ENCODE measurements around the gene ETF1.
"Not testable (repeated sequence)": the region's sequence is repeated elsewhere in the genome, so short reads cannot be mapped to it uniquely, and the experiment has no call there.

ETF1 gene

DNA sequence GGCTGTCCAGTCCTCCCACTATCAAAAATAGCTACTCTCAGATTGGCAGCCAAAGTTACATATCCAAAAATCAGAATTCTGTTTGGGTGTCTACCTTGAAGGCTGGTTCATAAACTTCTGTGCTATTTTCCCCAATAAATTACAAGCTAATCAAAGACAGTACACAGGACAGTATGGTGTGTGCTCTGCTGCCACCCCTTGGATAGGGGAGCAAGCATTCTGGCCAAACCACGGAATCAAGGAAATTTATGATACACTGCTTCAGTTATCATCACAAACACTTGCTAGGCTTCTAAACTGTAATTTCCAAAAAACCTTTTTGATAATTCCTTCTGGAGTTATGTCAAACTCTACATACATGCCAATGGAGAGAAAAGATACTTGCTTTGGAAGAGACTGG, 15.9 kb downstream of the ETF1 start:
- DNase-seq = no peak

DNA sequence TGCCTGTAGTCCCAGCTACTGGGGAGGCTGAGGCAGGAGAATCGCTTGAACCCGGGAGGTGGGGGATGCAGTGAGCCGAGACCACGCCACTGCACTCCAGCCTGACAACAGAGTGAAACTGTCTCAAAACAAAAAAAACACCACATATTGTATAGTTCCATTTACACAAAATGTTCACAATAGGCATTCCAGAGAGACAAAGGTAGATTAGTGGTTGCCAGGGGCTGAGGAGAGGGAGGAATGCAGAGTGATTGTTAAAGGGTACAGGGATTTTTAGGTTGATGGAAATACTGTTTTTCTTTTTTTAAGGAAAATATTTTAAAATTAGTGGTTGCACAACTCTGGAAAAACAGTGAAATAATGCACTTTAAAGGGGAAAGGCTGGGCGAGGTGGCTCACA, 19.6 kb downstream of the ETF1 start:
- no peak for DNase-seq

DNA sequence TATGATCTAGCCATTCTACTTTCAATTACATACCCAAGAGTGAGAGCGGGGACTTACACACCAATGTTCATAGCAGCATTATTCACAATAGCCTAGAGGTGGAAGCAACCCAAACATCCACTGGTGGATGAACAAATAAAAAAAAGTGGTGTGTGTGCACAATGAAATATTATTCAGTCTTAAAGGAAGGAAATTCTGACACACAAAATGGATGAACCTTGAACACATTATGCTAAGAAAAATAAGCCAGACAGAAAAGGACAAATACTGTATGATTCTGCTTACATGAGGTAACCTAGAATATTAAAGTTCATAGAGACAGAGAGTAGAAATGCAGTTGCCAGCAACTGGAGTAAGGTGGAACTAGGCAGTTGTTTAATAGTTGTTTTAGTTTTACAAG, 22.1 kb downstream of the ETF1 start:
- no peak for DNase-seq

DNA sequence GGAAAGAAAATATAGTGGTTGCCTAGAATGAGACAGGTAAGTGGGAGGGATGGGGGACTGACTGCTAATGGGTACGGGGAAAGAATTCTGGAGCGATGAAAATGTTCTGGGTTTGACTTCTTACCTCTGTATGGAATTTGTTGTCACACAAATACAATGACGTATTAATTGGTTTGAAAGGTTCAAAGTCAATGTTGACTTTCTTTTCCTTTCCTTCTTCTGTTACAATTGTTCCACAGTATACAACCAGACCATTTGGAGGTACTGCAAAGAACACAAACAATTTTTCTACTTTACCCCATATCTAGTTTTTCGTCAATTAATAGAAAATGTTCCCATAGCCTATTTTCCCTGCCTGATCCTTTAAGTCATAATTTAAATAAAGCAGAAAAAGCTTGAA, 25.6 kb downstream of the ETF1 start:
- DNase-seq = no peak

DNA sequence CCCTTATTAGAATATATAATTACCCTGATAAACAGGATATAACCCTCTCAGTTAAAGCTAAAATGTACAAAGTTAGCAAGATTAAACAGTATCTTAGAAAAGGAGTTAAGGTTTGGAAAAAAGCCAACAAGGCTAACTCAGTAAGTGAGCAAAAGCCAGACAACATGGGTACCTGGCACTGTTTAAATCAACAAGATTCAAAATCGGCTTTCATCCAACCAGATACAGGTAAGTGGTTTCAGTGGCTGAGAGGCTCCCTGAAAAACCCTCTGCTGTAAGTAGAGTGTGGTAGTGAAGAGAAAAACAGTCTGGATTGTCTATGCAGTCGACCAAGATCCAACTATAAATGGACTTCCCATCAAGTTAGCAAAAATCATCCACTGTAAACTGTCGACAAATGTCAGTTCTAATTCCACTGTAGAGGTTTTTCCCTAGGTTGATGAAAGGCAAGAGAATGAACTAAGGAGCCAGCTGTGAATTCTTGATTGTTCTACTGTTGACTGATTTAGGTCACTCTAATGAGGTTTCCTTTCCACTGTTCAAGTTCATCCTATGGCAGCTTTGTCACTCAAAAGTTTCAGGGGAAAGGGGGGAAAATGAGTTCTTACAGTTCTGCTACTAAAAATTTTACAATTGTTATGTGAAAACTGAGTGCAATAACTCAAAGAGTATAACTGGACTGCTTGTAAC, 27.3 kb downstream of the ETF1 start:
- no peak for DNase-seq

DNA sequence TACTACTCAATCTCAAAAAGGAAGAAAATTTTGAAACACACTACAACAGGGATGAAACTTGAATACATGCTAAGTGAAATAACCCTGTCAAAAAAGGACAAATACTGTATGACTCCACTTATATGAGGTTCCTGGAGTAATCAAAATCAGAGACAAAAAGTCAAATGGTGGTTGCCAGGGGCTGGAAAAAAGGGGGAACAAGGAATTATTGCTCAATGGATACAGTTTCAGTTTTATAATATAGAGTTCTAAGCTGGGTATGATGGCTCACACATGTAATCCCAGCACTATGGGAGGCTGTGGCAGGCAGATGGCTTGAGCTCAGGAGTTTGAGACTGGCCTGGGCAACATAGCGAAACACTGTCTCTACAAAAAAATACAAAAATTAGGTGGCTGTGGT, 29.0 kb downstream of the ETF1 start:
- no peak for DNase-seq

DNA sequence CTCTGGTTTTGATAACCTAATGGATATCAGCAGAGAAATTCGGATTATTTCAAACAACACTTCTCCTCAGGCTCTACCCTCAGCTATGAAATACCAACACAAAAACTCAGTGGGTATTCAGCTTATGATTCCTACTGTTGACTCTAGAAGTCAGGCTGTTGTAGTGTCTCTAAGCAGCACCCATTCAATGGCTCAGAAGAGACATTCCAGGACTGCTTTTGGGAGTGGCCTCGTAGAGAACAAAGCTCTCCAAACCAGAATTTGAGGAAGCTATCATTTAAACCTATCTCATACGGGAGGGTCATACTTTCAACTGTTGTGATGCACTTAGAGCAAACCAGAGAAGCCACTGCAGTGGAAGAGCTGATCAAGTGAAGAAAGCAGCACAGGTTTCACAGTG, 34.1 kb downstream of the ETF1 start:
- DNase-seq = no peak

DNA sequence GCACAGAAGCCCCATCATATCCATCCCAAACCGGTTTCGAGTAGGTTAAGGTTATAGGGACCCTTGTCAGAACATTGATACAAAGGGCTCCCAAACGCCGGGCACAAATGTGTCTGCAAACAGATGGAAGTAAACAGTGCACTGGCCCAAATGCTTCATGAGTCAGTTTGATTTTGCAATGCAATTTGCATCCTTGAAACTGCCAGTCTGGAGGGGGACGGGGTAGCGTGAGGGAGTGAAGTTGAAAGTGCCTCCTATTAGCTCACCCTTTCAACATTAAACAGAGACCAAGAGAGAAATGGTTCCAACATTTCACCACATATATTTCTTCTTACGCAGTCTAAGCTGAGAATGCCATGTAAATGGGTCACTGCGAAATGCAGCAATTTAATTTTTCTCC, 35.6 kb downstream of the ETF1 start:
- not testable (repeated sequence) for DNase-seq

DNA sequence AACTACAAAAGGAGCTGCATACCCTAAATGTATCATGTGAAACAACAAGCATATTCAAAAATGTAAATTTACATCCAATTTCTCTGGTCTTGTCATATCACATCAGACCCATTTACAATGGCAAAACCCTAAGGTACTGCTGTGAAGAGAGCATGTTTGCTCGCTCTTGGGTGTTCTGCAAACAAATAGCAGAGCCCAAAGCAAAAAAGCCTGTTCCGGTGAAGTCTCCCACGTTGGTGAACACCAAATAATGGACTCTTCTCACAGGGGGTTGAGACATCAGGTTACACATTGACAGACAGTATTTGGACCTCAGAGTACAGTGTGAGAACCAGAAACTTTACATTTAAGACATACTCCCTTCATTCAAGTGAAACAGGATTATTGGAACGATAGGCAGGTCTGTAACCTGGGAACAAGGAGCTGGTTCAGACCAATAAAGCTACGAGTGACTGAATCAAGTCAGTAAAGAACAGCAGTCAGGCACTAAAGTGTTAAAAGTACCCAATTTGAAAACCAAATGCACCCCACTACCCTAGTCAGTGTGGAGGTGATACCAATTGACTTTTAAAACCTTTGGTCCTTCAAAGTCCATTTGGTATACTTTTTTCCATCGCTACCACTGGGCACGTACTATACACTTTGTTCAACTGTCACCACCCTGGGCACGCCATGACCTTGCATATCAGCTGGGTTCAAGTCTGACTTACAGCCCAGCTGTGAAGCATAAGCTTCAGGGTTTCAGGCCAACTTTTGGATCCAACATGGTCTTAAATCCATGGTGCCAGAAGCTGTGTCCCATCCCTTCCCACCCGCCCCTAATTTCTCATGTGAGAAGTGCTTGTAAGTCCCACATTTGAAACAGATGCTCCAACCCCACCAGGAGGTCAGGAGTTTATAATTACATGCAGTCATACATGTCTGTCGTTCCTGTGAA, 36.4 kb downstream of the ETF1 start:
- no peak for DNase-seq

DNA sequence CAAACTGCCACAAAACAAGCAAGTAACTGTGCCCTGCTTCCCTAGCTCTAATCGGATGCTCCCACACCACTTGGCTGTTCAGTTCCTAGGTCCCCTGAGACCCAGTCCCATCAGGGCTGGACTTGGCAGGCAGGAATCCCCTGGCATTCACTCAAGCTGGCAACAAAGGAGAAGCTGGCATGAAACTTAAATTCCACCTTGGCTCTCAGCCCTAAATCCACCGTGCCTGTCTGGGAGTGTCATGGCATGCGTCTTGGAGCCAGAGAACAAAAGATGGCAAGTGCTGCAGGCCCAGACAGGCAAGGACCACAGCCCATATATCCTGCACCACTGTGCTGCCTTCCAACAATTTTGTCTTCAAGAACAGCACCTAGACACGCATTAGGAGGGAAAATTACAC, 38.2 kb downstream of the ETF1 start:
- DNase-seq = no peak

DNA sequence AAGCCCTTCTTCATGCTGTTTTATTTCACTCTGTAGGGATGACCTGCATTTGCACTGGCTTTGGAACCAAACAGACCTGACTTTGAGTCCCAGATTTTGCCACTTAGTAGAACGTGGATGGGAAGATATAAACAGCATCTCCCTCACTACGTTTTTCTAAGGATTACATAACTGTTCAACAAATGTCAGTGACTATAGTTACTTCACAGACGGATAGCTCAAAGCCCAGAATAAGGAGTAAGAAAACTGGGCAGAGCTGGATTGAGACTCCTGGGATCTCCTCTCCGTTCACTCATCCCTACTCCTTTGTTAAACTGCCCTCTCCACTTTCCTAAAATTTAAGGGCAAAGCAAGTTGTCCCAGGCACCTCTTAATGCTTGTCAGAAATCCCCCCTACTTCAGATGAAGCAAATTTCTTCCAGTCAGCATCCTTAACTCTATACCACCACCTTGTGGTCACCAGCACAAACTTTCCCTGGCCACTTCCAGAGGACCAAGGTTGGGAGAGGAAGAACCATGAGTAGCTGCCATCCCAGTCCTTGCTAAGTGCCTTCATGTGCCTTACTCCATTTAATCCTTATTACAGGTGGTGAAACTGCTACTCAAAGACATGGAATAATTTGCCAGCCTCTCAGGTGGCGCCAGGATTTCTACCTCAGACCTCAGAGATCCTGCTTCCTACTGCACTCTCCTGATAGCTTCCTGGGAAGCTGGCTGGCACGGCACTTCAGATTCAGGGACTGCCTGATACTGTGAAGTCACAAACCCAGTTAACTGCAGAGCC, 39.4 kb downstream of the ETF1 start:
- peak; percentile 56 for DNase-seq

DNA sequence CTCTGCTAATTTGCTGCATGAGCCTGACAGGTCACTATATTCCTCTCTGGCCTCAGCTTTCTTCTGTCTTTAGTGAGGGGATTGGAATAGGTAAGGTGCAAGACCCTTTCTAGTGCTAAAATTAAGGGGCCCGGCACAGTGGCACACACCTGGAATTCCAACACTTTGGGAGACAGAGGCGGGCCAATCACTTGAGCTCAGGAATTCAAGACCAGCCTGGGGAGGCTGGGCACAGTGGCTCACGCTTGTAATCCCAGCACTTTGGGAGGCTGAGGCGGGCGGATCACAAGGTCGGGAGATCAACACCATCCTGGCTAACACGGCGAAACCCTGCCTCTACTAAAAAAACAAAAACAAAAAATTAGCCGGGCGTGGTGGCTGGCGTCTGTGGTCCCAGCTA, 40.5 kb downstream of the ETF1 start:
- DNase-seq = no peak

DNA sequence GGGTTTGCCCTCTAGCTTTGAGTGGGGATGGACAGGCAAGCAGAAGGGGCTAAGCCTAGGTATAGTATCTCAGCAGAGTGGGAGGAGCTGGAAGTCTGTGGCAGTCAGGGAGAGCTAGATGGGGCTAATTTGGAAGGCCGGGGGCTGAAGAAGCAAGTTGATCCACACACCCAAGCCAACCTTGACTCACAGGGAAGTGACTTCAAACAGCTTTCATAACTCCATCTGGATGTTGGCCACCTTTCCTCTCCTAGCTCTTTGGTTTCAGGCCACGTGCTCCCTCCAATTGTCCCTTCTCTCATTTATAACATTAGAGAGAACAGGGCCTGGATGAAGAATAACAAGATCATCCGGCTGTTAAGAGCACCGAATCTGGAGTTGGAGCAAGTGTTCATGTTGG, 40.9 kb downstream of the ETF1 start:
- no peak for DNase-seq

DNA sequence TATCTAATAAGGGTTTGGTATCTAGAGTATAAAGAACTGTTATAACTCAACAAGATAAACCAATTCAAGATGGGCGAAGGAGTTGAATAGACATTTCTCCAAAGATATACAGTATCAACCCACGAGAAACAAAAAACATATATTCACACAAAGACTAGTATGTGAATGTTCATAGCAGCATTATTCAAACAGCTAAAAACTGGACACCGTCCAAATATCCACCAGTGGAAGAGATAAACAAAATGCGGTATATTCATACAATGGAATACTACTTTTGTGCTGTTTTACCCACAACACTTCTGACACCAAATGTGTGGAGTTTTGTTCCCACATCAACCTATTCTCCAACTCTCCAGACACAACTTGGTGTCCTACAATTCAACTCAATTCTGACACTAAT, 44.7 kb downstream of the ETF1 start:
- DNase-seq = no peak

DNA sequence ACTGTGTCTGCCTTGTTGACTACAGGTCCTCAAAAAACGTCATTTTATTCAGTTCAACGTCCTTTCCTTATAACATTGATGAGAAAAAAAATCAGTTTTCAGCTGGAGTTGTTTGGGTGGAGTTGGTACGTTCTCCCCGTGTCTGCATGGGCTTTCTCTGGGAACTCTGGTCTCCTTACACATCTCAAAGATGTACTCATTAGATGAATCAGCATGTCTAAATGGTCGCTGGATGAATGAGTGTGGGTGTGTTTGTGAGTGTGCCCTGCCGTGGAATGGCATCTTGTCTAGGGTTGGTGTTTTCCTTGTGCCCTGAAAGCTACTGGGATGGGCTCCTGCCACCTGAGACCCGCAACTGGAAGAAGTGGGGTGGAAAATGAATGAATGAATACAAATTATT, 47.7 kb downstream of the ETF1 start:
- DNase-seq = no peak

DNA sequence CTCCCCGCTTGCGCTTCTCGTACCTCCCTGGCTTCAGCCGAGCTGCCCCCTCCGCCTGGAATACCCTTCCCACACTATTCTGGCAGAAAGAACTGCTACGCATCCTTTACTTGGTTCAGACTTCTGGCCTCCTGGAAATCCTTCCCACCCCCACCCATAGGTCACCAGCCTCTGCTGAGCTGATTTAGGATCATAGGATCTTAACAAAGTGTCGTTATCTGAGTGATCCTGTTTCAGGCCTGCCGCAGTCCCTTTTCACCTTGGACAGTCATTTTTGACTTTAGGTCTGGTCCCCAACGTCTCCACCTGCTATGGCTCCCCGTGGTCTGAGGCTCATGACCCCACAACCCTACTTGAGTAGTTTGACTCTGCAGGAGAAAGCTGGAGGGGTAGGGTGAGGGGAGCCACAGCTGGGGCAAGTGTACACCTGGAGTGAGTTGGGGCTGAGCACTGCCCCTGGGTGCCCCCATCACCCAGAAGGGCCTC, 50.4 kb downstream of the ETF1 start:
- DNase-seq = no peak

DNA sequence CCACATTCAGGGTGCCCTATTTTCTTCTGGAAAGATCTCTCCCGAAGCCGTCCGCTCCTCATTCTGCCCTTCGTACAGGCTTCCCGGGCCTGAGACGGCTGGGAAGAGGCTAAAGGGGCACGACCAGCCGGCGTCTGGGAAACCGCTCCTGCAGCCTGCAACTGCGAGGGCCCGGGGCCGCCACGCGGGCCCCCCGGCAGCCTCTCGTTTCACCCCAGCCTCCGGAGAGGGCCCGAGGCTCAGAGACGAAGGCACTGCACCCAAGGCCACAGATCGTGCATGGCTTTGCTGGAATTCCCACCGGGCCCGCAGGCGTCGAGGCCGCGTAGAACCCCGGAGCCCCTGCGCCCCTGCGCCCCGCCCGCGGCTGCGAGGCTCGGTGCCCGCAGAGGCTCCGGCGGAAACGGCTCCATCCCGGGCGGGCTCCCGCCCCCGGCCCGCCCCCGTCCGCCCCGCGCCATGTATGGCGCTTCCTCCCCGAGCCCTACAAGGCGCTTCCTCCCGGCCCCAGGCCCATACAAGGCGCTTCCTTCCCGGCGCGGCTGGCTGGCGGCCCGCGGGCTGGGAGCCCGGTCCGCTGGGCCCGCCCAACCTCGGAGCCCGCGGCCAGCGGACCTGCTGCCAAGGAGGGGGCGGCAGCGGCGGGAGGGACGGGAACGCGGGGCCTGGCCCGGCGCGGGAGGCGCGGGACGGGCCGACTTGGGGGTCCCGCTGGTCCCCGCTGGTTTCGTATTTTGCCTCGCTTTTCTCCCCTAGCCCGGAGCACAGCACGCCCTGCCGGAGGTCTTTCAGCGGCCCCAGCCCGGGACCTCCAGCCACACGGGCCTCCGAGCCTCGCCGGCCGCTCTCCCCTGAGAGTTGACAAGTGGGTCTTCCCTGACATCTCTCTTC, 51.1 kb downstream of the ETF1 start:
- DNase-seq = peak; percentile 55

DNA sequence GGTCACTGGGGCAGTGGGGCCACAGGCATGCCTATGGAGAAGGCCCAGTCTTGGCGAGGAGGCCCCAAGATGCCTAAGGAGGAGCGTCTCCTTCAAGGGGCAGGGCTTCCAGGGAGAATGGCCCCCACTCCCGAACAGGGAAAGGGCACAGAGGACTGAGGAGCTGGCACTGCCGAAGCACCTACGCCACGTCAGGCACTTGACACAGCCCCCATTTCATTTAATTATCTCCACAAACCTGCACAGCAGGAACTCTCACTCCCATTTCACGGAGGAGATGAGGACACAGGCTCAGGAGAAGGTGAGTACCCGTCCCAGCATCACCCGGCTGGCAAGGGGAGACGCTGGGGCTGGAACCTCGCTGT, 51.8 kb downstream of the ETF1 start:
- DNase-seq = no peak

DNA sequence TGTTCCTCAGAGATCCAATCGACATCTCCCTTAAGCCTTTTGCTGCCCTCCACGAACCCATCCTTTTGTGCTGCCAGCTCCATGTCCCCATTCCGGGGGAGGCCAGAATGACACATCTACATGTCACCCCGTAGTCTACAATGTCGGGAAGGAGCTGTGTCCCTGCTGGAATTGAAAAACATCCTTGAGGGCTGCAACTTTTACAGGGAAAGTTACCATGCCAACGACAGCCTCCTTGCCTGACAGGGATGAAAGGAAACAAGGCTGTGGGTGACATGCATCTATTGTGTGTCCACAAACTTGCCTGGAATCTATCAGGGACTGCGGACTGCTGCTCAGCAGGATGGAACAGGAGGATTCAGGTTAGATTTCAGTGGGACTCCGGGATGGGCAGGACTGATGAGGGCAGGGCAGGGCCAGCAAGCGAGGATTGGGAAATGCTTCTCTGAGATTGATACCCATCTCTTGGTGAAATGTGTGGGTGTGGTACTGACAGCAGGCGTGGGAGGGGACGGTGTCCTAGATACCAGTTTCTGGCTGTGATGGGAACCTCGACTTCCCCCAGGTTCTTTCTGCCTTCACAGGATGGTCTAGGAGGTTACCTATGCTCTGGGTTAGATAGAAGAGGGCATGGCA, 52.3 kb downstream of the ETF1 start:
- no peak for DNase-seq

DNA sequence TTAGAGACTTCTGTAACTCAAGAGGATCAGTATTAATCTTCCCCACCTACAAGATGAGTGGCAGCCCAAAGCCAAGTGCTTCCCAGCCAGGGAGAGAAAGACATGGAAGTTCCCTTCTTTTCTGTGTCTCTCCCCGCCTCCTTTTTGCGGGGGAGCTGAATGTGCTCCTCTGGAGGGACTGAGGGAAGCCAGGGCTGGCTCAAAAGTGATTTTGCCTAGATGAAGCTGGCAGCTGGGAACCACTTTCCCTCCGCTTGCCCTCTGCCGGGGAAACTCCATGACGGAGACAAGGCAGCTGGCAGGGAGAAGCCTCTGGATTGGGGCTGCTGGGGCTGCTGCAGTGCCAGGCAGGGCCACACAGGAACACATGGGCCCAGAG, 53.4 kb downstream of the ETF1 start:
- no peak for DNase-seq

DNA sequence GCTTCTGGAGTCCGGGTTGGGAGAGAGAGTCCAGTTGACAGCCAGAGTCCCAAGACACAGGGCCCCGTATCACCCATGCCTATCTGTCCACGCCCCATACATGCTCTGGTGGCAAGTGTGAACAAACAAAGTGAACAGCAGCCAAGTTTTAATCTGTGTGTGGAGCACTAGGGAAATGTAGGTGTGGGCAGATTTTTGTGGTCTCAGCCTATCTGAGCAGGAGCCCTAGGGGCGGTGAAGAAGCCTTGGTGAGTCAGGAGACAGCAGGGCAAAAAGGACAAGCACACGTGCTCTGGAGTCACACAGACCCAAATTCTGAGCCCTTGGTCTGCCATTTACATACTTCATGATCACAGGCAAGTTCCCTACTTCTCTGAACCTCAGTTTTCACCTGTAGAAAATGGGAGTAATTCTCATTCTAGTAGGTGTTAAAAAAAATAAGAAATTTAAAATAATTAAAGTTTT, 54.5 kb downstream of the ETF1 start:
- no peak for DNase-seq

DNA sequence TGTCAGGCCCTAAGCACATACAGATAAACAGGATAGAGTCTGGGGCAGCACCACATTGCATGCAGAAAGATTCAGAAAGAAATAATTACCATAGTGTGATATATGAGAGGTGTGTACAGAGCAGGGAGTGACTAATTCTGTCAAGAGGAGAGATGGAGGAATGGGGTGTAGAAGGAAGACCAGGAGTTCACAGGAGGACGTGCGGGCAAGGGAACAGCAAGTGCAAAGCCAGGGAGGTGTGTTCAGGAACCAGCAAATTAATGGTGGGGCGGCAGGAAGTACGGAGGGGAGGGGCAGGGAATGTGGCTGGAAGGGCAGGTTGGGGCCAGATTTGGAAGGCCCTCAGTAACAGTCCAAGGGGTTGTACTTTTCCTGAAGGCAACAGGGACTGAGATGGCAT, 60.4 kb downstream of the ETF1 start:
- DNase-seq = no peak
